Measurements from ENCODE around the gene USP3.

GRCh38 chr15:63502137-63502766, 2.1 kb upstream of the USP3 start:
- no peak for TF ChIP-seq CBFB (CRISPR knock-in tag; IDR thresholded peaks at IDR 0.05)
- TF ChIP-seq, protein P1, sequence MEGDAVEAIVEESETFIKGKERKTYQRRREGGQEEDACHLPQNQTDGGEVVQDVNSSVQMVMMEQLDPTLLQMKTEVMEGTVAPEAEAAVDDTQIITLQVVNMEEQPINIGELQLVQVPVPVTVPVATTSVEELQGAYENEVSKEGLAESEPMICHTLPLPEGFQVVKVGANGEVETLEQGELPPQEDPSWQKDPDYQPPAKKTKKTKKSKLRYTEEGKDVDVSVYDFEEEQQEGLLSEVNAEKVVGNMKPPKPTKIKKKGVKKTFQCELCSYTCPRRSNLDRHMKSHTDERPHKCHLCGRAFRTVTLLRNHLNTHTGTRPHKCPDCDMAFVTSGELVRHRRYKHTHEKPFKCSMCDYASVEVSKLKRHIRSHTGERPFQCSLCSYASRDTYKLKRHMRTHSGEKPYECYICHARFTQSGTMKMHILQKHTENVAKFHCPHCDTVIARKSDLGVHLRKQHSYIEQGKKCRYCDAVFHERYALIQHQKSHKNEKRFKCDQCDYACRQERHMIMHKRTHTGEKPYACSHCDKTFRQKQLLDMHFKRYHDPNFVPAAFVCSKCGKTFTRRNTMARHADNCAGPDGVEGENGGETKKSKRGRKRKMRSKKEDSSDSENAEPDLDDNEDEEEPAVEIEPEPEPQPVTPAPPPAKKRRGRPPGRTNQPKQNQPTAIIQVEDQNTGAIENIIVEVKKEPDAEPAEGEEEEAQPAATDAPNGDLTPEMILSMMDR (CRISPR knock-in tag; IDR thresholded peaks at IDR 0.05) = no peak
- no peak for TF ChIP-seq ZNF724P (CRISPR knock-in tag; IDR thresholded peaks at IDR 0.05; ENCODE audit: borderline replicate concordance)
- no peak for TF ChIP-seq ZNF709 (CRISPR knock-in tag; IDR thresholded peaks at IDR 0.05)
- TF ChIP-seq SATB2 (CRISPR knock-in tag; IDR thresholded peaks at IDR 0.05) = no peak
- TF ChIP-seq MTF1 (CRISPR knock-in tag; IDR thresholded peaks at IDR 0.05) = no peak
- no peak for TF ChIP-seq POLR2AphosphoS5 (IDR thresholded peaks at IDR 0.05; ENCODE audit: low read depth, low read length)
- no peak for TF ChIP-seq TBL1XR1 (IDR thresholded peaks at IDR 0.05; ENCODE audit: borderline replicate concordance, low read length, partially characterized antibody)

Data from HepG2 (cell line).